CD14-positive monocyte (primary cell): ENCODE measurements around the gene RSPO4. TPM values are rescaled to one million over a fixed set of nuclear protein-coding genes. Genes with fewer than 3 reads are reported as not detected.

Experiments used
- DNase-seq, 3 donors: peaks; one replicate each; pipeline ENCODE4 v3.0.0-alpha.2; 2011 to 2022
- H2AFZ ChIP-seq: 2 replicates; pipeline ENCODE4 v1.6.0; 2012; ENCODE audit warnings: mild to moderate bottlenecking, low read depth, low read length, inconsistent platforms; ENCODE audit not compliant: insufficient read depth, poor library complexity, severe bottlenecking
- H3K27ac ChIP-seq, 2 donors: 1 replicate in 1 of 2; 2 replicates in 1 of 2; pipeline ENCODE4 v1.5.1; 2012 to 2013; ENCODE audit warnings: low read length in 2 of 2, control low read depth in 1 of 2, inconsistent platforms in 1 of 2, low read depth in 1 of 2, mild to moderate bottlenecking in 1 of 2
- H3K27me3 ChIP-seq, 2 donors: one replicate each; pipeline versions ENCODE4 v1.6.0 to v1.6.1; 2011 to 2013; ENCODE audit warnings: low read length in 2 of 2; ENCODE audit not compliant: control insufficient read depth in 2 of 2, insufficient read depth in 2 of 2
- H3K36me3 ChIP-seq, 2 donors: replicated peaks in 1 of 2; 1 replicate in 1 of 2; 2 replicates in 1 of 2; pipeline versions ENCODE4 v1.5.1 to v1.6.1; 2012 to 2013; ENCODE audit warnings: low read length in 2 of 2, control low read depth in 1 of 2, inconsistent platforms in 1 of 2, mild to moderate bottlenecking in 1 of 2; ENCODE audit not compliant: insufficient read depth in 2 of 2, control insufficient read depth in 1 of 2
- H3K4me1 ChIP-seq, 2 donors: 1 replicate in 1 of 2; 2 replicates in 1 of 2; pipeline versions ENCODE4 v1.5.1 to v1.6.1; 2012 to 2013; ENCODE audit warnings: low read length in 2 of 2, control low read depth in 1 of 2, inconsistent platforms in 1 of 2, mild to moderate bottlenecking in 1 of 2, moderate library complexity in 1 of 2; ENCODE audit not compliant: insufficient read depth in 2 of 2, control insufficient read depth in 1 of 2
- H3K4me2 ChIP-seq: replicated peaks from 2 replicates; pipeline ENCODE3; 2012; ENCODE audit warnings: low read length, moderate library complexity, mild to moderate bottlenecking; ENCODE audit not compliant: poor library complexity, severe bottlenecking; ENCODE audit errors: extremely low read depth
- H3K4me3 ChIP-seq, 3 experiments: fragments of 200-600 bp in 1 of 3; sonication (generic) in 1 of 3; replicated peaks in 1 of 3; 1 replicate in 2 of 3; 2 replicates in 1 of 3; pipeline ENCODE4 v1.5.1; 2011 to 2013; ENCODE audit warnings: low read length in 3 of 3, mild to moderate bottlenecking in 3 of 3, control low read depth in 2 of 3, low read depth in 2 of 3, inconsistent platforms in 1 of 3, moderate library complexity in 1 of 3
- H3K79me2 ChIP-seq: 2 replicates; pipeline ENCODE4 v1.6.0; 2012; ENCODE audit warnings: mild to moderate bottlenecking, control low read depth, inconsistent platforms, low read length, moderate library complexity; ENCODE audit not compliant: insufficient read depth
- H3K9ac ChIP-seq: 2 replicates; pipeline ENCODE4 v1.6.0; 2017; ENCODE audit warnings: low read length, mild to moderate bottlenecking; ENCODE audit not compliant: insufficient read depth, poor library complexity, severe bottlenecking
- H3K9me3 ChIP-seq, 2 donors: replicated peaks in 1 of 2; 1 replicate in 1 of 2; 2 replicates in 1 of 2; pipeline versions ENCODE4 v1.5.1 to v1.6.1; 2012 to 2013; ENCODE audit warnings: low read length in 2 of 2, control low read depth in 1 of 2; ENCODE audit not compliant: control insufficient read depth in 1 of 2, insufficient read depth in 1 of 2
- H4K20me1 ChIP-seq: 2 replicates; pipeline ENCODE4 v1.6.0; 2012; ENCODE audit warnings: mild to moderate bottlenecking, low read length, control low read depth, moderate library complexity; ENCODE audit not compliant: insufficient read depth
- H3K27ac Mint-ChIP-seq, 7 donors: one replicate each; pipeline ENCODE4 v1.8.0; 2020; ENCODE audit warnings: mild to moderate bottlenecking in 7 of 7, mixed read lengths in 7 of 7, moderate library complexity in 6 of 7, inconsistent platforms in 2 of 7
- H3K27me3 Mint-ChIP-seq, 3 donors: one replicate each; pipeline ENCODE4 v1.8.0; 2021 to 2022; ENCODE audit warnings: low read depth in 3 of 3, mild to moderate bottlenecking in 3 of 3, mixed read lengths in 3 of 3, moderate library complexity in 3 of 3, inconsistent platforms in 1 of 3
- H3K36me3 Mint-ChIP-seq, 2 donors: one replicate each; pipeline ENCODE4 v1.8.0; 2020; ENCODE audit warnings: mixed read lengths in 2 of 2, inconsistent platforms in 1 of 2, mild to moderate bottlenecking in 1 of 2
- H3K4me1 Mint-ChIP-seq: one replicate; pipeline ENCODE4 v1.8.0; 2020; ENCODE audit warnings: mild to moderate bottlenecking, mixed read lengths
- H3K4me3 Mint-ChIP-seq, 2 donors: one replicate each; pipeline ENCODE4 v1.8.0; 2020; ENCODE audit warnings: mild to moderate bottlenecking in 2 of 2, mixed read lengths in 2 of 2, moderate library complexity in 1 of 2
- H3K9me3 Mint-ChIP-seq, 7 donors: one replicate each; pipeline ENCODE4 v1.8.0; 2020 to 2022; ENCODE audit warnings: mixed read lengths in 7 of 7, mild to moderate bottlenecking in 6 of 7, moderate library complexity in 6 of 7, inconsistent platforms in 2 of 7
- WGBS: methylation state at CpG from one replicate; pipeline ENCODE4 v1.1.5; 2013; ENCODE audit warnings: missing lambda C conversion rate; ENCODE audit not compliant: insufficient coverage; 5-methylcytosine and 5-hydroxymethylcytosine counted together
- intact Hi-C, 2 donors: fragments of 100-400 bp; cut with micrococcal nuclease; formaldehyde crosslinking; loops; one replicate each; pipeline versions ENCODE4 v1.15.0 to v1.15.1; 2023
- polyA plus RNA-seq, 3 donors: library from polyadenylated mRNA; depleted of rRNA in 1 of 3; unstranded in 2 of 3; stranded (reverse) in 1 of 3; fragments of 300-500 nt in 2 of 3; fragments of >200 nt in 1 of 3; fragmentation: Illumina TruSeq in 2 of 3; gene quantifications; 1 replicate in 2 of 3; 2 replicates in 1 of 3; pipeline ENCODE4 v1.2.3, GENCODE V29; 2012 to 2021
- TF ChIP-seq, protein P1 (sequence below): fragments of 200-600 bp; IDR thresholded peaks from one replicate; pipeline ENCODE4 v1.8.0; 2022; ENCODE audit warnings: antibody characterized with exemption, mild to moderate bottlenecking

The RSPO4 gene
- polyA plus RNA-seq, 3 donors = not detected

DNA sequence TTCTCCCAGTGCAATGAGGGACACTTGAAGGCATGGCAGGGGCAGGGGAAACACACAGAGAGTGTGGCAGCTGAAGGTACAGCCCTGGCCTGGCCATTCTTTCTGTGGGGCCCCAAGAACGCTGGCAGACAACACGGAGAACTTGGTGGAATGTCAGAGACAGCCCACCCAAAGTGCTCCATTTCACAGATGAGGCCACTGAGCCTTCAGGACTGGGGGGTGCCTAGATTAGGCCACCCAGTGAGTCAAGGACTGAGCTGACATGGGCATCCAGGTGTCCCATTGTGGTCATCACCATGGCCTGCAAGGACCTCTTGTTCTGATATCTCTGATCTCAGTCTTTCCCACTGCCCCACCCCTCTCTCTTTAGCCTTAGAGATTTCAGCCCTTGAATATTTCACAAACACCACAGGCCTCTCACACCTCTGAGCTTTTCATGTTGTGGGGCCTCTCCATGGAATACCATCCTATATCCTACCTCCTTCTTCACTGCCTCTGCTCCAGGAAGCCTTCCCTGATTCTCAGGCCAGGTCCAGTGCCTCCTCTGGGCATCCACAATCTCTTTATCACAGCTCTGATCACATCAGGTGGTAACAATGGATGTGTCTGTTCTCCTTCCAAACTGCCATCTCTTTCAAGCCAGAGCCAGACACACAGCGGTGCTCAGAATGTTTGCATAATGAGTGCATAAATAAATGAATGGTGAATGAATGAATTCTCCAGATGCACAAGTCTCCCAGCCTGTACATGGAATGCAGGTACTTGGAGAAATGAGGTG lies 2.0 kb upstream of the RSPO4 start:
- Histone ChIP-seq H3K4me3 (no peak overlapping the region), H3K27me3 (peaks cover 24 to 48% of the 10 kb centered on the region in 2 donors), H3K79me2 (no peaks in the 10 kb centered on the region), H3K9me3 (peaks cover 0 to 2% of the 10 kb centered on the region in 2 donors), H3K4me2 (no peak overlapping the region), H3K9ac (no peak overlapping the region), H3K36me3 (no peaks in the 10 kb centered on the region), H4K20me1 (no peaks in the 10 kb centered on the region), H3K4me1 (no peaks in the 10 kb centered on the region), H2AFZ (no peak overlapping the region), H3K27ac (no peak overlapping the region)
- H3K36me3 Mint-ChIP-seq = peaks cover 0 to 4% of the 10 kb centered on the region in 2 donors
- peak overlapping the region in 1 of 2 donors; percentile 46 for H3K4me3 Mint-ChIP-seq
- H3K27me3 Mint-ChIP-seq = peaks cover 45 to 71% (median 45%) of the 10 kb centered on the region in 3 donors
- TF ChIP-seq, protein P1, sequence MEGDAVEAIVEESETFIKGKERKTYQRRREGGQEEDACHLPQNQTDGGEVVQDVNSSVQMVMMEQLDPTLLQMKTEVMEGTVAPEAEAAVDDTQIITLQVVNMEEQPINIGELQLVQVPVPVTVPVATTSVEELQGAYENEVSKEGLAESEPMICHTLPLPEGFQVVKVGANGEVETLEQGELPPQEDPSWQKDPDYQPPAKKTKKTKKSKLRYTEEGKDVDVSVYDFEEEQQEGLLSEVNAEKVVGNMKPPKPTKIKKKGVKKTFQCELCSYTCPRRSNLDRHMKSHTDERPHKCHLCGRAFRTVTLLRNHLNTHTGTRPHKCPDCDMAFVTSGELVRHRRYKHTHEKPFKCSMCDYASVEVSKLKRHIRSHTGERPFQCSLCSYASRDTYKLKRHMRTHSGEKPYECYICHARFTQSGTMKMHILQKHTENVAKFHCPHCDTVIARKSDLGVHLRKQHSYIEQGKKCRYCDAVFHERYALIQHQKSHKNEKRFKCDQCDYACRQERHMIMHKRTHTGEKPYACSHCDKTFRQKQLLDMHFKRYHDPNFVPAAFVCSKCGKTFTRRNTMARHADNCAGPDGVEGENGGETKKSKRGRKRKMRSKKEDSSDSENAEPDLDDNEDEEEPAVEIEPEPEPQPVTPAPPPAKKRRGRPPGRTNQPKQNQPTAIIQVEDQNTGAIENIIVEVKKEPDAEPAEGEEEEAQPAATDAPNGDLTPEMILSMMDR = no peak
- peaks cover 0 to 14% (median 5%) of the 10 kb centered on the region in 7 donors for H3K9me3 Mint-ChIP-seq
- 79% methylated on average over 2 of the region's 3 CpGs for WGBS
- DNase-seq = no peak
- intact Hi-C loops = no loop called here
- no peak overlapping the region for H3K27ac Mint-ChIP-seq
- H3K4me1 Mint-ChIP-seq = peaks cover 7% of the 10 kb centered on the region

DNA sequence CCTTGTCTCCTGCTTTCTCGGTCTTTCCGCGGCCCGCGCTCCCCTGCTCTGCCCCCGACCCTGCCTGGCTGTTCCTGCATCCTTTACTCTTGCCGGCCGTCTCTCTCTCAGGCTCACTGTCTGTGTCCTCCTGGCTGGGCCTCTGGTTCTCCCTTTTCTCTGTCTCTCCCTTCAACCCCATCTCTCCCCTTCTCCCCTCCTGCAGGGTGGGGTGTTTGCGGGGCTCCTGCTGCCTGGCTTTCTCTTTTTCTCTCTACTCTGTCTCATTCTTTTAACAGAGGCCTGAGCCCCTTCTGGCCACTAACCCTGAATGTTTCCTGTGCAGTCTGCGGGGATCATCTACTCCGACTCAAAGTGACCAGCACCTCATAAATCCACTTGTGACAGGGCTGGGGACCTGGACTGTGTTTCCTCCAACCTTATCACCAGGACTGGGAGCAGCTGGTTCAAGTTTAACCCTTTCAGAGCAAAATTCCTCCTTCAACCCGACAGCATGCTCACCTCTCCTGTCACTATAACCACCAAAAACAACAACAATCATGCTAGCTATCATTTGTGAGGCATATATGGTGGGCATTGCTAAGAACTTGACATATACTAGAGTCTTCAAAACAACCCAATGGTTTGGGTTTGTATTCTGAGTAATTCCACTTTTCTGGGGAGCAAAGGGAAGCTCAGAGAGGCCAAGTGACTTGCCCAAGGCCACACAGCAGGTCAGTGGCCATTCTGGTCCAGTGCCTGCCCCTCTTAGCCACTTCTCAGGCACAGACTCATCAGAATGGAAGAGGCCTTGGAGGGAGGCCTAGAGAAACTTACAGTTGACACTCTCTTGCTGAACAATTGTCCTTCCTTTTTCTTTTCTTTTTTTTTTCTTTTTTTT lies 811 bp upstream of the RSPO4 start:
- Mint-ChIP-seq H3K4me1 (peaks cover 7% of the 10 kb centered on the region), H3K27me3 (peaks cover 47 to 76% (median 52%) of the 10 kb centered on the region in 3 donors), H3K27ac (no peak overlapping the region), H3K4me3 (peak overlapping the region in 1 of 2 donors; percentile 83), H3K36me3 (peaks cover 0 to 4% of the 10 kb centered on the region in 2 donors), H3K9me3 (peaks cover 0 to 14% (median 5%) of the 10 kb centered on the region in 7 donors)
- peaks cover 24 to 48% of the 10 kb centered on the region in 2 donors for H3K27me3 ChIP-seq
- no peaks in the 10 kb centered on the region for H3K79me2 ChIP-seq
- no peak for DNase-seq
- H4K20me1 ChIP-seq = no peaks in the 10 kb centered on the region
- no peak overlapping the region for H3K9ac ChIP-seq
- H3K36me3 ChIP-seq = no peaks in the 10 kb centered on the region
- no peak overlapping the region for H3K27ac ChIP-seq
- 12% methylated on average over 10 of the region's 12 CpGs for WGBS
- no peaks in the 10 kb centered on the region for H3K4me1 ChIP-seq
- no peak overlapping the region for H3K4me2 ChIP-seq
- H3K9me3 ChIP-seq = no peaks in the 10 kb centered on the region
- TF ChIP-seq, protein P1 = no peak
- H3K4me3 ChIP-seq = no peak overlapping the region
- intact Hi-C loops = no loop called here
- no peak overlapping the region for H2AFZ ChIP-seq
